HG03039 (cell line): Measurements from ENCODE around the gene MTARC1.

Source experiments
- ATAC-seq: cut with Tn5 transposase; IDR thresholded peaks from one replicate; pipeline ENCODE4 v1.9.1; 2021; ENCODE audit warnings: mild to moderate bottlenecking, moderate library complexity; ENCODE audit not compliant: unreplicated experiment

Gene MTARC1

GRCh38 chr1:220827445-220828178, 40.9 kb downstream of the MTARC1 start:
- no peak for ATAC-seq

DNA sequence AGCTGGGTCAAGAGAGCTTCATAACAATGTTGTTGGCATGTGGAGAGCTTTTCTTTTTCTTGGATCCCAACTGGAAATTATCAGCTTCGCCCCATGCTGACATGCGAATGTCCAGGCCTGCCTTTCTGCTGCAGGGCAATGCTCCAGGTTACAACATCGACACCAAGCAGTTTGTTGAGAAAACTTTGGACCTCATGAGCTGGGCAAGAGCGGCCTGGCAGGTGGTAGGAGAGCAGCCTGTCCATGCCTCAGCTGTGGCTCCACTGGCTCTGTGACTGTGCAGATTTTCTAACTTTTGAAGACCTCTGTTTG, 41.4 kb downstream of the MTARC1 start:
- no peak for ATAC-seq

- ATAC-seq: no peak
Measured at GRCh38 chr1:220828950-220829586, 42.4 kb downstream of the MTARC1 start.

GRCh38 chr1:220833436-220833835, 46.7 kb downstream of the MTARC1 start:
- no peak for ATAC-seq

DNA sequence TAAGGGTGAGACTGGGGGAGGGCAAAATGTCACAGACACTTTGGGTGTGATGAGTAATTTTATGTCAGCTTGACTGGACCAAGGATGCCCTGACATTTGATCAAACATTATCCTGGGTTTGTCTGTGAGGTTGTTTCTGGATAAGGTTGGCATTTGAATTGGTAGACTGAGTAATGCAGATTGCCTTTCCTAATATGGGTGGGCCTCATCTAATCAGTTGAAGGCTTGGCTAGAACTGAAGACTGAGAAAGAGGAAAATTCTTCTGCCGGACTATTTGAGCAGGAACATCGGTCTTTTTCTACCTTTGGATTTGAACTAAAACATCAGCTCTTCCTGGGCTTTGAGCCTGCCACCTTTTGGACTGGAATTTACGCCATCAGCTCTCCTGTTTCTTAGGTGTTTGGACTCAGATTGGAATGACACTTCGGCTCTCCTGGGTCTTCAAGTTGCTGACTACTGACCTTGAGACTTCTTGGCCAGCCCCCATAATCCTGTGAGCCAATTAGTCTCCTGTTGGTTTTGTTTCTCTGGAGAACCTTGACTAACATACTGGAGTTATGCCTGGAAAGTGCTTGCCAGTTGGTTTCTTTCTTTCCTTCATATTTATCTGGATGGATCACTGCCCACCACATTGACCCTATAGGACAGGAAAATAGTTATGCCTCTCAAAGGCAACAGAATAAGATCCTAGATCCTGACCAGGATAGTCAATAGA, 47.6 kb downstream of the MTARC1 start:
- no peak for ATAC-seq
